ENCODE results near the gene TEX11. TPM values are rescaled to one million over a fixed set of nuclear protein-coding genes. Genes with fewer than 3 reads are reported as not detected.
A peak's percentile ranks its signal among the peaks of the same experiment; 100 is the strongest.

The TEX11 gene
- total and polyA plus RNA-seq, 7 donors, result 0.79 to 2.4 (median 2.3) TPM; not detected in 4

- Histone ChIP-seq H3K4me1 (peaks cover 0 to 54% (median 31%) of the 10 kb centered on the region in 4 donors), H3K27me3 (no peaks in the 10 kb centered on the region), H3K4me3 (peak overlapping the region in 3 of 4 donors; percentile 12 to 37 (median 28)), H3K27ac (peak overlapping the region; percentile 67 to 77 (median 72)), H3K36me3 (no peaks in the 10 kb centered on the region), H3K9me3 (no peaks in the 10 kb centered on the region)
- DNase-seq, result no peak
- 51 to 67% methylated on average over 9 of the region's 9 CpGs for WGBS, 2 donors
- no peak for TF ChIP-seq POLR2A (IDR thresholded peaks at IDR 0.05)
- TF ChIP-seq EP300 (IDR thresholded peaks at IDR 0.05), result no peak
- TF ChIP-seq POLR2AphosphoS5 (IDR thresholded peaks at IDR 0.05), result peak in 2 of 4 donors; percentile 33 to 57
- TF ChIP-seq CTCF (IDR thresholded peaks at IDR 0.05), result no peak
- intact Hi-C loops (cut with DNase I), result loop anchor here (2.0 kb wide), 1 partner anchor 26 kb away; no protein-coding TSS in a partner anchor
Measured at GRCh38 chrX:70480660-70481018, 427.9 kb downstream of the TEX11 start.

GRCh38 chrX:70479922-70480659 lies 428.4 kb downstream of the TEX11 start:
- peaks cover 0 to 54% (median 31%) of the 10 kb centered on the region in 4 donors for H3K4me1 ChIP-seq

GRCh38 chrX:70479247-70479921 lies 429.1 kb downstream of the TEX11 start:
- intact Hi-C loops (cut with DNase I), result no loop called here
- no peak for DNase-seq
- Histone ChIP-seq H3K4me1 (peaks cover 0 to 54% (median 31%) of the 10 kb centered on the region in 4 donors), H3K27ac (peak overlapping the region; percentile 67 to 77 (median 72)), H3K9me3 (no peaks in the 10 kb centered on the region), H3K27me3 (no peaks in the 10 kb centered on the region), H3K36me3 (no peaks in the 10 kb centered on the region), H3K4me3 (no peak overlapping the region)
- WGBS, 2 donors, result 12 to 55% methylated on average over 4 of the region's 4 CpGs
- TF ChIP-seq POLR2AphosphoS5 (IDR thresholded peaks at IDR 0.05) (peak in 1 of 4 donors; percentile 13), EP300 (IDR thresholded peaks at IDR 0.05) (no peak), CTCF (IDR thresholded peaks at IDR 0.05) (no peak), POLR2A (IDR thresholded peaks at IDR 0.05) (peak in 1 of 2 donors; percentile 14)

More at GRCh38 chrX:70479922-70480659, 428.4 kb downstream of the TEX11 start:
- Histone ChIP-seq H3K27me3 (no peaks in the 10 kb centered on the region), H3K4me3 (peak overlapping the region in 3 of 4 donors; percentile 12 to 37 (median 28)), H3K27ac (peak overlapping the region; percentile 67 to 77 (median 72)), H3K36me3 (no peaks in the 10 kb centered on the region), H3K9me3 (no peaks in the 10 kb centered on the region)
- 8 to 71% methylated on average over 6 of the region's 6 CpGs for WGBS, 2 donors
- DNase-seq, result no peak
- TF ChIP-seq EP300 (IDR thresholded peaks at IDR 0.05) (no peak), CTCF (IDR thresholded peaks at IDR 0.05) (no peak), POLR2A (IDR thresholded peaks at IDR 0.05) (no peak), POLR2AphosphoS5 (IDR thresholded peaks at IDR 0.05) (no peak)
- intact Hi-C loops (cut with DNase I), result loop anchor here (2.0 kb wide), 1 partner anchor 25 kb away; no protein-coding TSS in a partner anchor

Small RNA genes lying within 50 kb of the gene (small RNA-seq; reads per million reads assigned to genes)
- 0 reads per million in 3 donors for gene SNORD3E

Other genes starting within 250 kb of the TEX11 start
- gene SLC7A3, start 22.4 kb upstream of the TEX11 start, total RNA-seq, result not detected
- under 1 TPM in 1 of 3 donors, not detected in 2; 0.07 TPM for gene SLC7A3, start 22.4 kb upstream of the TEX11 start, polyA plus RNA-seq
- gene SNX12, start 159.6 kb upstream of the TEX11 start, total RNA-seq, result 10 to 100 TPM; 27.6 to 47.4 (median 38.6) TPM
- gene SNX12, start 159.6 kb upstream of the TEX11 start, polyA plus RNA-seq, result 10 to 100 TPM; 40.6 to 66.1 (median 52.7) TPM
- gene FOXO4, start 187.1 kb upstream of the TEX11 start, total RNA-seq, result 10 to 100 TPM; 22.1 to 34.6 (median 26.2) TPM
- 10 to 100 TPM; 14.7 to 27.3 (median 19.2) TPM for gene FOXO4, start 187.1 kb upstream of the TEX11 start, polyA plus RNA-seq
- gene CXorf65, start 198.0 kb upstream of the TEX11 start, total RNA-seq, result not detected
- gene CXorf65, start 198.0 kb upstream of the TEX11 start, polyA plus RNA-seq, result 1 to 10 TPM in 1 of 3 donors, not detected in 2; 3.4 TPM
- 1 to 10 TPM in 3 of 4 donors, not detected in 1; 1.7 to 8.1 (median 3.2) TPM for gene IL2RG, start 202.9 kb upstream of the TEX11 start, total RNA-seq
- 10 to 100 TPM; 14.4 to 90.1 (median 39.1) TPM for gene IL2RG, start 202.9 kb upstream of the TEX11 start, polyA plus RNA-seq
- gene MED12, start 209.9 kb upstream of the TEX11 start, total RNA-seq, result 10 to 100 TPM; 15.6 to 27.6 (median 24.4) TPM
- gene MED12, start 209.9 kb upstream of the TEX11 start, polyA plus RNA-seq, result 10 to 100 TPM in 2 of 3 donors, 1 to 10 TPM in 1; 4.9 to 17.4 (median 16.1) TPM
- gene NLGN3, start 236.1 kb upstream of the TEX11 start, total RNA-seq, result 1 to 10 TPM in 3 of 4 donors, under 1 TPM in 1; 0.99 to 3.6 (median 2.6) TPM
- gene NLGN3, start 236.1 kb upstream of the TEX11 start, polyA plus RNA-seq, result under 1 TPM in 2 of 3 donors, not detected in 1; under 0.01 to 0.95 TPM